CD4-positive, alpha-beta T cell (primary cell): ENCODE results near the gene P3H3. TPM values are rescaled to one million over a fixed set of nuclear protein-coding genes. Genes with fewer than 3 reads are reported as not detected.

ENCODE experiments used
- ATAC-seq: fragments of 200-7000 bp; cut with Tn5 transposase; one replicate; pipeline ENCODE4 v1.10.0; 2022; ENCODE audit warnings: mild to moderate bottlenecking; ENCODE audit not compliant: poor library complexity
- CTCF ChIA-PET: fragments of 350-600 bp; sonication (Branson Sonifier 250); formaldehyde crosslinking; loops from one replicate; lab custom pipeline; 2021; ENCODE audit warnings: antibody characterized with exemption, inconsistent platforms; lab: Charles Lee
- POLR2A ChIA-PET: fragments of 350-600 bp; sonication (Branson Sonifier 250); formaldehyde crosslinking; loops from one replicate; lab custom pipeline; 2021; ENCODE audit warnings: antibody characterized with exemption, inconsistent platforms; lab: Charles Lee
- DNase-seq, 14 experiments: peaks; one replicate each; pipeline ENCODE4 v3.0.0-alpha.2; 2013 to 2020; ENCODE audit warnings: mixed read lengths in 2 of 14
- H3K27ac ChIP-seq, 2 donors: one replicate each; pipeline versions ENCODE4 v1.5.1 to v1.7.0; 2013; ENCODE audit warnings: low read length in 2 of 2, low read depth in 1 of 2, mild to moderate bottlenecking in 1 of 2
- H3K27me3 ChIP-seq, 2 experiments: 1 replicate in 1 of 2; 2 replicates in 1 of 2; pipeline versions ENCODE4 v1.6.1 to v1.7.0; 2013; ENCODE audit warnings: low read length in 2 of 2, control low read depth in 1 of 2, mild to moderate bottlenecking in 1 of 2, moderate library complexity in 1 of 2; ENCODE audit not compliant: insufficient read depth in 2 of 2, control insufficient read depth in 1 of 2
- H3K36me3 ChIP-seq: one replicate; pipeline ENCODE4 v1.6.1; 2013; ENCODE audit warnings: low read length, control low read depth; ENCODE audit not compliant: insufficient read depth
- H3K4me1 ChIP-seq: one replicate; pipeline ENCODE4 v1.6.1; 2013; ENCODE audit warnings: low read length, control low read depth; ENCODE audit not compliant: insufficient read depth
- H3K4me3 ChIP-seq: one replicate; pipeline ENCODE4 v1.5.1; 2013; ENCODE audit warnings: mild to moderate bottlenecking, low read length, moderate library complexity
- H3K9me3 ChIP-seq, 2 experiments: 1 replicate in 1 of 2; 2 replicates in 1 of 2; pipeline versions ENCODE4 v1.6.1 to v1.7.0; 2013; ENCODE audit warnings: low read length in 2 of 2, mild to moderate bottlenecking in 2 of 2, control low read depth in 1 of 2, moderate library complexity in 1 of 2; ENCODE audit not compliant: control insufficient read depth in 1 of 2, insufficient read depth in 1 of 2
- H3K27ac Mint-ChIP-seq: one replicate; pipeline ENCODE4 v1.8.0; 2020; ENCODE audit warnings: mixed read lengths
- H3K27me3 Mint-ChIP-seq: one replicate; pipeline ENCODE4 v1.8.0; 2021; ENCODE audit warnings: mixed read lengths
- H3K36me3 Mint-ChIP-seq: one replicate; pipeline ENCODE4 v1.8.0; 2021; ENCODE audit warnings: low read depth, mixed read lengths
- H3K4me1 Mint-ChIP-seq: one replicate; pipeline ENCODE4 v1.8.0; 2021; ENCODE audit warnings: low read depth, mixed read lengths
- H3K4me3 Mint-ChIP-seq: one replicate; pipeline ENCODE4 v1.8.0; 2020; ENCODE audit warnings: mild to moderate bottlenecking, mixed read lengths
- H3K9me3 Mint-ChIP-seq: one replicate; pipeline ENCODE4 v1.8.0; 2020; ENCODE audit warnings: mixed read lengths
- CTCF ChIP-seq: fragments of 200-600 bp; IDR thresholded peaks from one replicate; pipeline ENCODE4 v1.8.0; 2022; ENCODE audit warnings: antibody characterized with exemption, mild to moderate bottlenecking
- intact Hi-C, 2 experiments: fragments of 100-400 bp; cut with DNase I in 1 of 2; cut with micrococcal nuclease in 1 of 2; formaldehyde crosslinking; loops; one replicate each; pipeline versions ENCODE4 v1.15.1 to v1.9.0; 2023 to 2025; cut with DNase I, micrococcal nuclease
- total RNA-seq, 174 experiments: library from RNA in 2 of 174; stranded (reverse) in 2 of 174; gene quantifications; one replicate each; pipeline ENCODE4 v1.2.3 and lab custom pipeline; 2021 to 2026

P3H3 gene
- total RNA-seq, 2 experiments from 2014 or later: 2.5 to 4.1 TPM

- H3K27ac ChIP-seq: peak overlapping the region; percentile 24 to 55
- H3K9me3 Mint-ChIP-seq: no peaks in the 10 kb centered on the region
- DNase-seq (peak in 1 of 14 experiments; percentile 28), ATAC-seq (no peak)
- POLR2A ChIA-PET: interaction anchor here (1.2 kb wide), 1 partner anchor 32 kb away, joined by 4 read pairs; the partner anchor contains the start of gene MLF2
- no peak overlapping the region for H3K4me3 Mint-ChIP-seq
- CTCF ChIA-PET: interaction anchor here (1.4 to 3.0 kb wide), 3 partner anchors 18 to 87 kb away, joined by 3 to 11 read pairs (median 5); partner anchors contain the start of gene MLF2
- peaks cover 5% of the 10 kb centered on the region for H3K36me3 Mint-ChIP-seq
- H3K27ac Mint-ChIP-seq: peak overlapping the region; percentile 93
- TF ChIP-seq CTCF: no peak
- no peaks in the 10 kb centered on the region for H3K36me3 ChIP-seq
- H3K27me3 Mint-ChIP-seq: no peaks in the 10 kb centered on the region
- H3K27me3 ChIP-seq: no peaks in the 10 kb centered on the region
- intact Hi-C loops: loop anchor here in 1 of 2 experiments (5.0 kb wide), 1 partner anchor 43 kb away; the partner anchor contains the start of gene P3H3
- H3K4me1 ChIP-seq: peaks cover 87% of the 10 kb centered on the region
- no peak overlapping the region for H3K4me3 ChIP-seq
- peaks cover 71% of the 10 kb centered on the region for H3K4me1 Mint-ChIP-seq
- no peaks in the 10 kb centered on the region for H3K9me3 ChIP-seq
Measured at GRCh38 chr12:6784761-6785160, 43.4 kb upstream of the P3H3 start.

- Histone ChIP-seq H3K27me3 (no peaks in the 10 kb centered on the region), H3K4me3 (peak overlapping the region; percentile 19), H3K4me1 (peaks cover 88% of the 10 kb centered on the region), H3K9me3 (no peaks in the 10 kb centered on the region), H3K27ac (peak overlapping the region; percentile 58 to 80), H3K36me3 (no peaks in the 10 kb centered on the region)
- Mint-ChIP-seq H3K4me1 (peaks cover 73% of the 10 kb centered on the region), H3K9me3 (no peaks in the 10 kb centered on the region), H3K36me3 (peaks cover 18% of the 10 kb centered on the region), H3K4me3 (peak overlapping the region; percentile 72), H3K27ac (peak overlapping the region; percentile 93), H3K27me3 (no peaks in the 10 kb centered on the region)
- DNase-seq (peak in 5 of 14 experiments; percentile 38 to 79 (median 67)), ATAC-seq (peak; percentile 79)
- ChIA-PET POLR2A (interaction anchor here (0.6 to 1.5 kb wide), 9 partner anchors 10 to 154 kb away, joined by 3 to 6 read pairs (median 3); partner anchors contain the start of genes COPS7A, MLF2, PTMS and SPSB2), CTCF (interaction anchor here (1.5 to 3.0 kb wide), 3 partner anchors 20 to 49 kb away, joined by 3 to 12 read pairs (median 11); partner anchors contain the start of genes MLF2 and PTMS)
- TF ChIP-seq CTCF: no peak
- intact Hi-C loops: loop anchor here in 1 of 2 experiments (2.0 to 5.0 kb wide), 2 partner anchors 34 to 41 kb away; partner anchors contain the start of genes MLF2 and P3H3
Measured at GRCh38 chr12:6786416-6787094, 41.7 kb upstream of the P3H3 start.

GRCh38 chr12:6787309-6787708 lies 40.9 kb upstream of the P3H3 start:
- DNase-seq: no peak
- Histone ChIP-seq H3K9me3 (no peaks in the 10 kb centered on the region), H3K27ac (peak overlapping the region; percentile 58 to 80), H3K4me3 (no peak overlapping the region), H3K4me1 (peaks cover 89% of the 10 kb centered on the region), H3K27me3 (no peaks in the 10 kb centered on the region), H3K36me3 (no peaks in the 10 kb centered on the region)
- peaks cover 80% of the 10 kb centered on the region for H3K4me1 Mint-ChIP-seq
- CTCF ChIA-PET: interaction anchor here (1.5 to 3.0 kb wide), 3 partner anchors 21 to 48 kb away, joined by 3 to 12 read pairs (median 11); partner anchors contain the start of genes MLF2 and PTMS
- no peaks in the 10 kb centered on the region for H3K9me3 Mint-ChIP-seq
- TF ChIP-seq CTCF: no peak
- peak overlapping the region; percentile 72 for H3K4me3 Mint-ChIP-seq
- no peaks in the 10 kb centered on the region for H3K27me3 Mint-ChIP-seq
- H3K36me3 Mint-ChIP-seq: peaks cover 25% of the 10 kb centered on the region
- intact Hi-C loops: loop anchor here in 1 of 2 experiments (2.0 to 5.0 kb wide), 2 partner anchors 35 to 40 kb away; partner anchors contain the start of genes MLF2 and P3H3
- POLR2A ChIA-PET: interaction anchor here (0.6 to 1.5 kb wide), 8 partner anchors 9 to 155 kb away, joined by 3 to 6 read pairs (median 4); partner anchors contain the start of genes COPS7A, MLF2, PTMS and SPSB2
- peak overlapping the region; percentile 93 for H3K27ac Mint-ChIP-seq
- no peak for ATAC-seq
